Measurements from ENCODE around the gene NARS2.
"Not testable (repeated sequence)": the region's sequence is repeated elsewhere in the genome, so short reads cannot be mapped to it uniquely, and the experiment has no call there.

The NARS2 gene

GRCh38 chr11:78560153-78560552 is 14.5 kb downstream of the NARS2 start:
- Histone ChIP-seq H3K9ac (ENCODE audit: low read length) (peak overlapping the region; percentile 67), H3K4me3 (ENCODE audit: low read length) (no peak overlapping the region), H3K36me3 (ENCODE audit: control insufficient read depth, insufficient read depth, low read length, severe bottlenecking) (peaks cover 20% of the 10 kb centered on the region), H3K9me3 (ENCODE audit: control insufficient read depth, low read length) (no peaks in the 10 kb centered on the region), H3K27me3 (replicated peaks; ENCODE audit: control insufficient read depth, insufficient read depth, low read length) (no peaks in the 10 kb centered on the region), H3K4me1 (ENCODE audit: control insufficient read depth, insufficient read depth, low read length) (peaks cover 36% of the 10 kb centered on the region)
- no peak for DNase-seq (ENCODE audit: low read depth)

- no peak overlapping the region for H3K9ac ChIP-seq (ENCODE audit: low read length)
- no peak overlapping the region for H3K4me3 ChIP-seq (ENCODE audit: low read length)
- peaks cover 22% of the 10 kb centered on the region for H3K4me1 ChIP-seq (ENCODE audit: control insufficient read depth, insufficient read depth, low read length)
- peaks cover 15% of the 10 kb centered on the region for H3K36me3 ChIP-seq (ENCODE audit: control insufficient read depth, insufficient read depth, low read length, severe bottlenecking)
- DNase-seq (ENCODE audit: low read depth), result no peak
- H3K9me3 ChIP-seq (ENCODE audit: control insufficient read depth, low read length), result no peaks in the 10 kb centered on the region
- no peaks in the 10 kb centered on the region for H3K27me3 ChIP-seq (replicated peaks; ENCODE audit: control insufficient read depth, insufficient read depth, low read length)
Observed at GRCh38 chr11:78557236-78557635, 17.4 kb downstream of the NARS2 start.

GRCh38 chr11:78555592-78555991 is 19.1 kb downstream of the NARS2 start:
- Histone ChIP-seq H3K4me3 (ENCODE audit: low read length) (no peak overlapping the region), H3K36me3 (ENCODE audit: control insufficient read depth, insufficient read depth, low read length, severe bottlenecking) (peaks cover 15% of the 10 kb centered on the region), H3K9me3 (ENCODE audit: control insufficient read depth, low read length) (no peaks in the 10 kb centered on the region), H3K9ac (ENCODE audit: low read length) (no peak overlapping the region), H3K27me3 (replicated peaks; ENCODE audit: control insufficient read depth, insufficient read depth, low read length) (no peaks in the 10 kb centered on the region), H3K4me1 (ENCODE audit: control insufficient read depth, insufficient read depth, low read length) (peaks cover 8% of the 10 kb centered on the region)
- no peak for DNase-seq (ENCODE audit: low read depth)

GRCh38 chr11:78552881-78553280 is 21.8 kb downstream of the NARS2 start:
- H3K9ac ChIP-seq (ENCODE audit: low read length), result no peak overlapping the region
- no peak overlapping the region for H3K4me3 ChIP-seq (ENCODE audit: low read length)
- no peaks in the 10 kb centered on the region for H3K27me3 ChIP-seq (replicated peaks; ENCODE audit: control insufficient read depth, insufficient read depth, low read length)
- DNase-seq (ENCODE audit: low read depth), result no peak
- peaks cover 24% of the 10 kb centered on the region for H3K4me1 ChIP-seq (ENCODE audit: control insufficient read depth, insufficient read depth, low read length)
- H3K9me3 ChIP-seq (ENCODE audit: control insufficient read depth, low read length), result no peaks in the 10 kb centered on the region
- H3K36me3 ChIP-seq (ENCODE audit: control insufficient read depth, insufficient read depth, low read length, severe bottlenecking), result peaks cover 15% of the 10 kb centered on the region

- Histone ChIP-seq H3K36me3 (ENCODE audit: control insufficient read depth, insufficient read depth, low read length, severe bottlenecking) (peaks cover 14% of the 10 kb centered on the region), H3K4me1 (ENCODE audit: control insufficient read depth, insufficient read depth, low read length) (peaks cover 24% of the 10 kb centered on the region)
- H3K4me3 ChIP-seq (ENCODE audit: low read length); DNase-seq (ENCODE audit: low read depth); H3K9me3 ChIP-seq (ENCODE audit: control insufficient read depth, low read length); H3K9ac ChIP-seq (ENCODE audit: low read length); H3K27me3 ChIP-seq (replicated peaks; ENCODE audit: control insufficient read depth, insufficient read depth, low read length): not testable (repeated sequence)
Observed at GRCh38 chr11:78552139-78552538, 22.5 kb downstream of the NARS2 start.

GRCh38 chr11:78551066-78551465 is 23.6 kb downstream of the NARS2 start:
- Histone ChIP-seq H3K36me3 (ENCODE audit: control insufficient read depth, insufficient read depth, low read length, severe bottlenecking) (peaks cover 5% of the 10 kb centered on the region), H3K9ac (ENCODE audit: low read length) (no peak overlapping the region), H3K4me1 (ENCODE audit: control insufficient read depth, insufficient read depth, low read length) (peaks cover 24% of the 10 kb centered on the region), H3K4me3 (ENCODE audit: low read length) (no peak overlapping the region), H3K9me3 (ENCODE audit: control insufficient read depth, low read length) (no peaks in the 10 kb centered on the region), H3K27me3 (replicated peaks; ENCODE audit: control insufficient read depth, insufficient read depth, low read length) (no peaks in the 10 kb centered on the region)
- DNase-seq (ENCODE audit: low read depth), result no peak

GRCh38 chr11:78549624-78550409 is 24.8 kb downstream of the NARS2 start:
- Histone ChIP-seq H3K27me3 (replicated peaks; ENCODE audit: control insufficient read depth, insufficient read depth, low read length) (no peaks in the 10 kb centered on the region), H3K9me3 (ENCODE audit: control insufficient read depth, low read length) (no peaks in the 10 kb centered on the region), H3K9ac (ENCODE audit: low read length) (peak overlapping the region; percentile 61), H3K4me1 (ENCODE audit: control insufficient read depth, insufficient read depth, low read length) (peaks cover 24% of the 10 kb centered on the region), H3K36me3 (ENCODE audit: control insufficient read depth, insufficient read depth, low read length, severe bottlenecking) (no peaks in the 10 kb centered on the region), H3K4me3 (ENCODE audit: low read length) (peak overlapping the region; percentile 21)
- no peak for DNase-seq (ENCODE audit: low read depth)

GRCh38 chr11:78548911-78549590 is 25.6 kb downstream of the NARS2 start:
- peaks cover 24% of the 10 kb centered on the region for H3K4me1 ChIP-seq (ENCODE audit: control insufficient read depth, insufficient read depth, low read length)

GRCh38 chr11:78547931-78548705 is 26.5 kb downstream of the NARS2 start:
- Histone ChIP-seq H3K36me3 (ENCODE audit: control insufficient read depth, insufficient read depth, low read length, severe bottlenecking) (no peaks in the 10 kb centered on the region), H3K27me3 (replicated peaks; ENCODE audit: control insufficient read depth, insufficient read depth, low read length) (no peaks in the 10 kb centered on the region), H3K9me3 (ENCODE audit: control insufficient read depth, low read length) (no peaks in the 10 kb centered on the region), H3K4me3 (ENCODE audit: low read length) (no peak overlapping the region), H3K4me1 (ENCODE audit: control insufficient read depth, insufficient read depth, low read length) (peaks cover 24% of the 10 kb centered on the region), H3K9ac (ENCODE audit: low read length) (no peak overlapping the region)
- no peak for DNase-seq (ENCODE audit: low read depth)

More at GRCh38 chr11:78548911-78549590, 25.6 kb downstream of the NARS2 start:
- Histone ChIP-seq H3K27me3 (replicated peaks; ENCODE audit: control insufficient read depth, insufficient read depth, low read length) (no peaks in the 10 kb centered on the region), H3K4me3 (ENCODE audit: low read length) (peak overlapping the region; percentile 21), H3K9ac (ENCODE audit: low read length) (peak overlapping the region; percentile 61), H3K36me3 (ENCODE audit: control insufficient read depth, insufficient read depth, low read length, severe bottlenecking) (no peaks in the 10 kb centered on the region), H3K9me3 (ENCODE audit: control insufficient read depth, low read length) (no peaks in the 10 kb centered on the region)
- no peak for DNase-seq (ENCODE audit: low read depth)

GRCh38 chr11:78542007-78542406 is 32.7 kb downstream of the NARS2 start:
- no peak overlapping the region for H3K9ac ChIP-seq (ENCODE audit: low read length)
- peaks cover 19% of the 10 kb centered on the region for H3K4me1 ChIP-seq (ENCODE audit: control insufficient read depth, insufficient read depth, low read length)
- DNase-seq (ENCODE audit: low read depth), result no peak
- no peaks in the 10 kb centered on the region for H3K27me3 ChIP-seq (replicated peaks; ENCODE audit: control insufficient read depth, insufficient read depth, low read length)
- no peaks in the 10 kb centered on the region for H3K9me3 ChIP-seq (ENCODE audit: control insufficient read depth, low read length)
- H3K4me3 ChIP-seq (ENCODE audit: low read length), result peak overlapping the region; percentile 9
- H3K36me3 ChIP-seq (ENCODE audit: control insufficient read depth, insufficient read depth, low read length, severe bottlenecking), result no peaks in the 10 kb centered on the region

- no peaks in the 10 kb centered on the region for H3K9me3 ChIP-seq (ENCODE audit: control insufficient read depth, low read length)
- DNase-seq (ENCODE audit: low read depth), result no peak
- peaks cover 19% of the 10 kb centered on the region for H3K4me1 ChIP-seq (ENCODE audit: control insufficient read depth, insufficient read depth, low read length)
- H3K9ac ChIP-seq (ENCODE audit: low read length), result no peak overlapping the region
- H3K27me3 ChIP-seq (replicated peaks; ENCODE audit: control insufficient read depth, insufficient read depth, low read length), result no peaks in the 10 kb centered on the region
- no peak overlapping the region for H3K4me3 ChIP-seq (ENCODE audit: low read length)
- H3K36me3 ChIP-seq (ENCODE audit: control insufficient read depth, insufficient read depth, low read length, severe bottlenecking), result no peaks in the 10 kb centered on the region
Observed at GRCh38 chr11:78541537-78541936, 33.1 kb downstream of the NARS2 start.
